ENCODE data around the gene SPAG7. TPM values are rescaled to one million over a fixed set of nuclear protein-coding genes. Genes with fewer than 3 reads are reported as not detected.

SPAG7 gene
- total RNA-seq, 1 donor from 2014 or later: 60.5 TPM

DNA sequence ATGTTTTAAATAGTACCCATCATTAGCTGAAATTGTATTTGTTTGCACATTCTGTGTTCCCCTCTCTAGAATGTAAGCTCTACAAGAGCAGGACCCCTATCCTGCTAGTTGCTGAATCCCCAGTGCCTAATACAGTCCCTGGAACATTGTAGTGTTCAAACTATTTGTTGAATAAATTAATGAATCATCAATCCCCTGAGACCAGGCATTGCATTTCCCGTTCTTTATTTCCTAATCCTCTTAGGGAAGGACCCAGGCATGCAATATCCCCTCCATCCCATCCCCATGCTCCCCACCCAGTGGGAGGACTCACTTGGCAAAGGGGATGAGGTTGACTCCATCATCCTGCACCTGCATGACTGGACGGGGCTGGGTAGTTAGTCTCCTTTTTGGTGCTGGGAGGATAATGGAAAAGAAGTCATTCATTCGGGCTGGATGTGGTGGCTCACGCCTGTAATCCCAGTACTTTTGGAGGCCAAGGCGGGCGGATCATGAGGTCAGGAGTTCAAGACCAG lies 26.5 kb upstream of the SPAG7 start:
- peaks cover 3% of the 10 kb centered on the region for H3K27me3 Mint-ChIP-seq
- no peak overlapping the region for H3K27ac Mint-ChIP-seq
- TF ChIP-seq, protein P1, sequence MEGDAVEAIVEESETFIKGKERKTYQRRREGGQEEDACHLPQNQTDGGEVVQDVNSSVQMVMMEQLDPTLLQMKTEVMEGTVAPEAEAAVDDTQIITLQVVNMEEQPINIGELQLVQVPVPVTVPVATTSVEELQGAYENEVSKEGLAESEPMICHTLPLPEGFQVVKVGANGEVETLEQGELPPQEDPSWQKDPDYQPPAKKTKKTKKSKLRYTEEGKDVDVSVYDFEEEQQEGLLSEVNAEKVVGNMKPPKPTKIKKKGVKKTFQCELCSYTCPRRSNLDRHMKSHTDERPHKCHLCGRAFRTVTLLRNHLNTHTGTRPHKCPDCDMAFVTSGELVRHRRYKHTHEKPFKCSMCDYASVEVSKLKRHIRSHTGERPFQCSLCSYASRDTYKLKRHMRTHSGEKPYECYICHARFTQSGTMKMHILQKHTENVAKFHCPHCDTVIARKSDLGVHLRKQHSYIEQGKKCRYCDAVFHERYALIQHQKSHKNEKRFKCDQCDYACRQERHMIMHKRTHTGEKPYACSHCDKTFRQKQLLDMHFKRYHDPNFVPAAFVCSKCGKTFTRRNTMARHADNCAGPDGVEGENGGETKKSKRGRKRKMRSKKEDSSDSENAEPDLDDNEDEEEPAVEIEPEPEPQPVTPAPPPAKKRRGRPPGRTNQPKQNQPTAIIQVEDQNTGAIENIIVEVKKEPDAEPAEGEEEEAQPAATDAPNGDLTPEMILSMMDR (conservative IDR thresholded peaks at IDR 0.05): no peak
- H3K4me1 Mint-ChIP-seq (ENCODE audit: unreplicated experiment): peaks cover 5% of the 10 kb centered on the region
- no peaks in the 10 kb centered on the region for H3K36me3 Mint-ChIP-seq
- H3K9me3 Mint-ChIP-seq: no peaks in the 10 kb centered on the region
- H3K4me3 Mint-ChIP-seq: no peak overlapping the region
- no peak for DNase-seq (ENCODE audit: extremely low spot score, unreplicated experiment)

DNA sequence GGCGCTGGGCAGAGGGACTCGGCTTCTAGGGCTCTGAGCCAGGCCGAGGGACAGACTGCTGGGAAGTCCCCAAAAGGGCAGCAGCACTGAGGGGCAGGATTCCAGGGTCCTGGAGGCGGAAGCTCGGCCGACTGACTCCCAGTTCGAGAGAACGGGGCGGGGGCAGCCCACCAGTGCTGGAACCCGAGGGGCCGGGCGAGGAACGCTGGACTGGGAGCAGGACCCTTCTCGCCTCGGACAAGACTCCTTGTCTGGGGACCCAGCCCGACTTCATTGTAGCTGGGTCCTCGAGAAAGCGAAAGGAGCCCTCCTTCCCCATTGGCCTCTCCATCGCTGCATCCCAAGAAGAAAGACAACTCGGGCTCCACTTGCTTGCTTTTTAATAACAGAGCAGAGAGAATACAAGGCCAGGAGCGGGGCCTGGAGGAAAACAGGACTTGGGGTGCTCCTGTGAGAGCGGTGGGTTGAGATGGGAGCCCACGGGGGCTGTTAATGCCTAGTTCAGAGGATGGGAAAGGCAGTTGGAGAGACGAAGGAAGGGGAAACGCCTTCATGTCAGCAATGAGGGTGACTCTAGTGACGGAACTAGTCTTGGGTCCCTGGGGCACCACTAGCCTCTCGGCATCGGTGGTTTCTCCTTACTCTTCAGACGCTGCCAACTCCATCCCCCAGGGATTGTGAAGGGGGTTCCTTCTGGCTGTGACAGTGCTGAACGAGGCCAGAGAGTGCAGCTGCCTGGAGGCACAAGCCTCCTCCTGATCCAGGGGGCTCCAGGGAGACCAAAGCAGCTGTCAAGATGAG lies 20.4 kb upstream of the SPAG7 start:
- TF ChIP-seq, protein P1 (conservative IDR thresholded peaks at IDR 0.05): no peak
- no peak for DNase-seq (ENCODE audit: extremely low spot score, unreplicated experiment)
- Mint-ChIP-seq H3K36me3 (peaks cover 5% of the 10 kb centered on the region), H3K9me3 (no peaks in the 10 kb centered on the region), H3K27ac (peak overlapping the region; percentile 70), H3K27me3 (no peaks in the 10 kb centered on the region), H3K4me3 (peak overlapping the region; percentile 88), H3K4me1 (ENCODE audit: unreplicated experiment) (peaks cover 23% of the 10 kb centered on the region)

DNA sequence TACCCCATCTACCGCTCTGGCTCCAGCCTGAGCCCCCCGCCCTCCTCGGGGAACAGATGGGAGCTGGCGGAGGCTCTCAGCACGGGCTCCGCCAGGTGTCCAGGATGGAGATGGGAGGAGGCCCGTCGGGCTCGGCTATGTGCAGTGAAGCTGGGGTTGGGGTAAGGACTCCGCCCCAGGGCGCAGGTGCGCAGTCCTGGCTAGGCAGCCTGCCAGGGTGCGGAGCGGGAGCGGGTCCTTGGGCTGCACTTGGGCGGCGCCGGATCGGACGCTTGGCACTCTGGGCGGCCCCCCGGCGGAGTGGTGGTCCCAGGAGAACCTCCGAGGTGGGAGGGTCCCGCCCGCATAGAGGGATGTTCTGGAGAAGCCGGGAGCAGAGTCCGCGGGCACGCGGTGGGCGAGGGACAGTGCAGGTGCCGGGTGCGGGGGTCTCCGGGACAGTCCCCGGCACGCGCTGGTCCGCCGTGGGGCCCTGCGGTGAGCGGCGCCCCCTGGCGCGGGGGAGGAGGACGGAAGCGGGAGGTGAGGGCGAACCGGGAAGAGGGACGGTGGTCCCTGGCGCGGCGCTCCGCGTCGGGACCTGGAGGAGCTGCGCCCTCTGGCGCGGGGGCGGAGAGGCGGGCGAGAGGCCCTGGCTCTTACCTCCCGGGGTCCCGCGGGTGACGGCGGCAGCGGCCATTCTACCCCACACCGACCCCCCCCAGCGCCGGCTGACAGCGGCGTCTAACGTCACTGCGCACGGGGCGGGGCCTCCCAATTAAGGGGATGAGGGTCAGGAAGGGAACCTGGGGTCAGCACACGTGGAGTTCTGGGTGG lies 19.5 kb upstream of the SPAG7 start, which contains the start of gene CAMTA2:
Gene CAMTA2, minus strand, starts transcription at position 725 of the 816 bp plus-strand sequence. CDS start 1,453 bp downstream, outside the sequence.
- Mint-ChIP-seq H3K36me3 (peaks cover 5% of the 10 kb centered on the region), H3K4me3 (peak within 1 kb of the TSS; percentile 88), H3K9me3 (no peaks in the 10 kb centered on the region), H3K27ac (peak within 1 kb of the TSS; percentile 74), H3K27me3 (no peaks in the 10 kb centered on the region), H3K4me1 (ENCODE audit: unreplicated experiment) (peaks cover 23% of the 10 kb centered on the region)
- DNase-seq (ENCODE audit: extremely low spot score, unreplicated experiment): peak; percentile 85
- TF ChIP-seq, protein P1 (conservative IDR thresholded peaks at IDR 0.05): peak; percentile 77

DNA sequence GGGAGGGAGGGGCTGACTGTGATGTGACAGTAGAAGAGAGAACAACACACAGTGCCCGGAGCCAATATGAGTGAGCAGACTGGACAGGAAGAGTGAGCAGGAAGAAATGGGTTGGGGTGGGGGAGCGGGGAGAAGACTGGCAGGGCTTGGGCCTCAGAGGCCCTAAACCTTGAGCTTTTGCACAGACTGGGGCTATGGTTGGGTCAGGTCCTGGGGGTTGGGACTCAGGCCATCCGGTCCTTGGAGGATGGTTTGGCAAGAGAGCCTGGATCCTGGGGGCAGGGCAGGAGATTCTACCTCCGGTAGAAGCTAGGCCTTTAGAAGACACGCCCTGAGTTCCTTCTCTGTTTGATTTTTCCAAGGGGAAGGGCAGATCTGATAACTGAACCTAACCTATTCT lies 18.8 kb upstream of the SPAG7 start:
- peaks cover 5% of the 10 kb centered on the region for H3K36me3 Mint-ChIP-seq
- DNase-seq (ENCODE audit: extremely low spot score, unreplicated experiment): no peak
- peak overlapping the region; percentile 88 for H3K4me3 Mint-ChIP-seq
- TF ChIP-seq, protein P1 (conservative IDR thresholded peaks at IDR 0.05): no peak
- H3K27me3 Mint-ChIP-seq: no peaks in the 10 kb centered on the region
- no peaks in the 10 kb centered on the region for H3K9me3 Mint-ChIP-seq
- peaks cover 23% of the 10 kb centered on the region for H3K4me1 Mint-ChIP-seq (ENCODE audit: unreplicated experiment)
- peak overlapping the region; percentile 74 for H3K27ac Mint-ChIP-seq

DNA sequence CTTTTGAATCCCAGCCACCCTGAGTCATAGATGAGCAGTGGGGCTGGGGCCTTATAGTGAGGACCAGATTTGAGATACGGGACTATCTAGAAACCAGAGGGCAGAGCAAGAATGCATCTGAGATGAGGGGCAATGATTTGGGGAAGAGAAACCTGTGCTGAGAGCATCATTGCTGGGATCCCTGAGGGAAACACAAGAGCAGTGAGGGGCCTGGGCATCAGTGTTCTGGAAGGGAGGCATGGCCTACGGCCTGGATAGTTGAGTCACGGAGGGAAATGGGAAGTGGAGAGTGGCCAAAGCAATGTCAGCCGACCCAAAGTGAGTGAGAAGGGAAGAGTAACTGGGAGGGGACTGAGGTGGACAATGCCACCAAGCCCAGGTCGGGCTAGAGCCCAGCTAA lies 14.7 kb upstream of the SPAG7 start:
- Mint-ChIP-seq H3K27me3 (no peaks in the 10 kb centered on the region), H3K9me3 (no peaks in the 10 kb centered on the region), H3K4me1 (ENCODE audit: unreplicated experiment) (peaks cover 15% of the 10 kb centered on the region), H3K27ac (no peak overlapping the region), H3K36me3 (peaks cover 11% of the 10 kb centered on the region), H3K4me3 (no peak overlapping the region)
- DNase-seq (ENCODE audit: extremely low spot score, unreplicated experiment): no peak
- TF ChIP-seq, protein P1 (conservative IDR thresholded peaks at IDR 0.05): no peak
